Measurements from ENCODE around the gene KCNMA1. TPM values are rescaled to one million over a fixed set of nuclear protein-coding genes. Genes with fewer than 3 reads are reported as not detected.

The KCNMA1 gene
- total RNA-seq, 1 donor from 2014 or later, result 41.3 TPM

DNA sequence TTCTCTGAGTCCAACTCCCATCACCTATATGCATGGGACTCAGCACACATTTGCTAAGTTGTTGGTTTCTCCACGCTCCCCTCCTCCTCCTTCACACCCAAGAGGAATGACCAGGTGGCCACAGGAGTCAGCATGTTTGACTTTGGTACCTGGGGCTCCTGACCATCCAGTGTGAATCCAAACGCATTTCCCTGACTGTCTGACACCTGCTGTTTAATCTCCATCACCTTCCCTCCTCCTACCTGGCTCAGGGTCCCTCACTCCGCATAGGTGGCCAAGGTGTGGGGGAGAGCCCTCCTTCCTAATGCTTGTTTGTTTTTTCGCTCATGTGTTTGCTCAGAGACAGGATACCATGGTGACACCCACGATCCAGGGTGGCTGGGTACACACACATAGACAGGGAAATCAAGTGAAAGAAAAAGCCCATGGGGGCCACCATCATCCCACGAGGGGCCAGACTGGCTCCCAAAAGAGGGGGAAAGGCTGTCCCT lies 194.9 kb downstream of the KCNMA1 start:
- H3K27me3 ChIP-seq (ENCODE audit: low read depth), result no peaks in the 10 kb centered on the region
- H3K9me3 ChIP-seq, result no peaks in the 10 kb centered on the region
- no peak overlapping the region for H3K27ac ChIP-seq
- H3K4me3 ChIP-seq, result no peak overlapping the region
- intact Hi-C loops (cut with DNase I), result no loop called here
- no peaks in the 10 kb centered on the region for H3K4me1 ChIP-seq
- ATAC-seq (no peak), DNase-seq (no peak)
- no peaks in the 10 kb centered on the region for H3K36me3 ChIP-seq
- TF ChIP-seq, protein P1, sequence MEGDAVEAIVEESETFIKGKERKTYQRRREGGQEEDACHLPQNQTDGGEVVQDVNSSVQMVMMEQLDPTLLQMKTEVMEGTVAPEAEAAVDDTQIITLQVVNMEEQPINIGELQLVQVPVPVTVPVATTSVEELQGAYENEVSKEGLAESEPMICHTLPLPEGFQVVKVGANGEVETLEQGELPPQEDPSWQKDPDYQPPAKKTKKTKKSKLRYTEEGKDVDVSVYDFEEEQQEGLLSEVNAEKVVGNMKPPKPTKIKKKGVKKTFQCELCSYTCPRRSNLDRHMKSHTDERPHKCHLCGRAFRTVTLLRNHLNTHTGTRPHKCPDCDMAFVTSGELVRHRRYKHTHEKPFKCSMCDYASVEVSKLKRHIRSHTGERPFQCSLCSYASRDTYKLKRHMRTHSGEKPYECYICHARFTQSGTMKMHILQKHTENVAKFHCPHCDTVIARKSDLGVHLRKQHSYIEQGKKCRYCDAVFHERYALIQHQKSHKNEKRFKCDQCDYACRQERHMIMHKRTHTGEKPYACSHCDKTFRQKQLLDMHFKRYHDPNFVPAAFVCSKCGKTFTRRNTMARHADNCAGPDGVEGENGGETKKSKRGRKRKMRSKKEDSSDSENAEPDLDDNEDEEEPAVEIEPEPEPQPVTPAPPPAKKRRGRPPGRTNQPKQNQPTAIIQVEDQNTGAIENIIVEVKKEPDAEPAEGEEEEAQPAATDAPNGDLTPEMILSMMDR (IDR thresholded peaks at IDR 0.05), result no peak

DNA sequence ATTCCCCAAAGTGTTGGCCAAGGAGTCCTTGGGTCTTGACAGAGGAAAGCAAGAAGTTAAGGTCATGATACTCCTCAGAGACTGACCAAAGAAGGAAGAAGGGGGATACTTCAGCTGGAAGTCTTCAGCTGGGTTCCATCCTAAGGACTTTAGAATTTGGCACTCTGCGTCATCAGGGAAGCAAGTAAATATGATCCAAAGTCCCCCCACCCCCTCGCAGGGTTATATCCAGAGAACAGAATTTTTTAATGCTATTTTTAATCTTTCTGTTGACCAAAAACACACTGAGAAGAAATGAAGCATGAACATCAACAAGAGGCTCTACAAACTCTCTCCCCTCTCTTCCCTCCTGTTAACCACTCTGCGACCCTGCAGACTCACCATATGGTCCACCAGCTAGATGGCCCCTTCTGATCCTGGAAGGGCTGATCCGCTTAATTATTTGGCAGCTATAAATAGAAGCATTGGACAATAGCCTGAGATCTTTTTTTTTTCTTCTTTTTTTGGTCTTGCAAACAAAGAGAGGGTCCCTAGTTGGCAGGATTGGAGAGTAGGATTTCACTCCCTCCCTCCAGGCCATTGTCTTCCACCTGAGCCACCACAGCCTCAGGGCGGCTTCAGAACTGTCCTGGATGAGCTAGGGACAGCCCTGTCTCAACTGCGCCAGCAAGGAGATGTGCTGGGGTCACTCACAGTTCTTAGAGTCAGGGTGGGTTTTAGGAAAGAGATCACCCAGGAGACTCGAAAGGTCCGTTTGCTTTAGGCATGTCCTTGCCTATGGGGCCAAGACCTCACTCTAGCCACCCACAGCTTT lies 196.0 kb downstream of the KCNMA1 start:
- intact Hi-C loops (cut with DNase I), result no loop called here
- Histone ChIP-seq H3K36me3 (no peaks in the 10 kb centered on the region), H3K9me3 (no peaks in the 10 kb centered on the region), H3K27ac (no peak overlapping the region), H3K27me3 (ENCODE audit: low read depth) (no peaks in the 10 kb centered on the region), H3K4me1 (no peaks in the 10 kb centered on the region), H3K4me3 (no peak overlapping the region)
- ATAC-seq (no peak), DNase-seq (no peak)
- TF ChIP-seq, protein P1 (IDR thresholded peaks at IDR 0.05), result no peak

DNA sequence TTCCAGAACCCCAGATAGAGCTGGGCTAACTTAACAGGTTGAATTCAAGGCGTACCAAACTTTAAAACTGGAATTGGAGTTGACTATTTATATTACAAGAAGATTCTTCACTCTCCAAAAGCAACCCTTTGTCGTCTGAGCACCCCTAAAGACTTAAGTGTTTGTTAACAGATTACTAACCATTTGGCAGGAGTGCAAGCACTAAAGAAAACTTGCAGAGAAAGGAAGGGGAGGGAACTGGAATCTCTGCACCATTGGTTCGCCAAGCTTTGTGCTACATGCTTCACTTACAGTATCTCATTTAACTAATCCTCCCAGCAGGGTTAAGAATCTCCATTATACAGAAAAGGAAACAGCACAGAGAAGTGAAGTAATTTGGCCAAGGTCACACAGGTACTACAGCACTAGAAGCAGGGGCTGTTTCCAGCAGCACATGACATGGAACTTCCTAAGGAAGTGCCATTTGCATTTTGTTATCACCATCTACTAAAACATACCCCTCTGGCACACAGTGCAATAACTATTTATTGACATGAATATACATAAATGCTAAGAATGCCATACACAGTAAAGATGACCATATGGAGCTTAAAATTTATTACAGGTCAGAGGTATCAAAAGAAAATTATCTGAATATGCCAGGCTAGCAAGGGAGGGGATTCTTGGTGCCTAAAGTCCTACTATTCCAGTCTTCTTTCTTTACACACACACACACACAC lies 201.2 kb downstream of the KCNMA1 start:
- ATAC-seq (peak in 1 of 2 donors; percentile 50), DNase-seq (no peak)
- Histone ChIP-seq H3K9me3 (no peaks in the 10 kb centered on the region), H3K27ac (no peak overlapping the region), H3K27me3 (ENCODE audit: low read depth) (no peaks in the 10 kb centered on the region), H3K4me3 (no peak overlapping the region), H3K36me3 (no peaks in the 10 kb centered on the region), H3K4me1 (no peaks in the 10 kb centered on the region)
- intact Hi-C loops (cut with DNase I), result no loop called here
- TF ChIP-seq, protein P1 (IDR thresholded peaks at IDR 0.05), result no peak

DNA sequence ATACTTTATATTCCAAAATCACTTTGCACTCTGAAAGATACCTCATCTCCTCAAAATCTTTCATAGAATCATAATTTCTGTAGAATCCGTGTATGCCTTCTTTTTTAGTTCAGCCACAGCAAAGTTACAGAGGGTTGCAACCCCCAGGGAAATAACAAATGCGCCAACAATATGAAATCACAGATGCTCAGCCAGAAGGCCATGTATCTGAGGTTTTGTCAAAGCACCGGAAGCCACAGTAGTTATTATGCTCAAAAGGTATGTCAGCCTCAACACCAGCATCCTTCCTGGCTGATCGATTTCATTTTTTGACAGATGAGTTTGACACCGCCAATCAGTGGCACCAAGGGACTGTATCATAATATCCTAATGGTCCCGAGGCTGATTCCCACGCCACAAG lies 204.1 kb downstream of the KCNMA1 start:
- intact Hi-C loops (cut with DNase I), result no loop called here
- TF ChIP-seq, protein P1 (IDR thresholded peaks at IDR 0.05), result no peak
- no peaks in the 10 kb centered on the region for H3K9me3 ChIP-seq
- ATAC-seq (no peak), DNase-seq (no peak)
- H3K4me1 ChIP-seq, result peaks cover 6% of the 10 kb centered on the region
- H3K27ac ChIP-seq, result no peak overlapping the region
- H3K27me3 ChIP-seq (ENCODE audit: low read depth), result no peaks in the 10 kb centered on the region
- no peak overlapping the region for H3K4me3 ChIP-seq
- no peaks in the 10 kb centered on the region for H3K36me3 ChIP-seq

DNA sequence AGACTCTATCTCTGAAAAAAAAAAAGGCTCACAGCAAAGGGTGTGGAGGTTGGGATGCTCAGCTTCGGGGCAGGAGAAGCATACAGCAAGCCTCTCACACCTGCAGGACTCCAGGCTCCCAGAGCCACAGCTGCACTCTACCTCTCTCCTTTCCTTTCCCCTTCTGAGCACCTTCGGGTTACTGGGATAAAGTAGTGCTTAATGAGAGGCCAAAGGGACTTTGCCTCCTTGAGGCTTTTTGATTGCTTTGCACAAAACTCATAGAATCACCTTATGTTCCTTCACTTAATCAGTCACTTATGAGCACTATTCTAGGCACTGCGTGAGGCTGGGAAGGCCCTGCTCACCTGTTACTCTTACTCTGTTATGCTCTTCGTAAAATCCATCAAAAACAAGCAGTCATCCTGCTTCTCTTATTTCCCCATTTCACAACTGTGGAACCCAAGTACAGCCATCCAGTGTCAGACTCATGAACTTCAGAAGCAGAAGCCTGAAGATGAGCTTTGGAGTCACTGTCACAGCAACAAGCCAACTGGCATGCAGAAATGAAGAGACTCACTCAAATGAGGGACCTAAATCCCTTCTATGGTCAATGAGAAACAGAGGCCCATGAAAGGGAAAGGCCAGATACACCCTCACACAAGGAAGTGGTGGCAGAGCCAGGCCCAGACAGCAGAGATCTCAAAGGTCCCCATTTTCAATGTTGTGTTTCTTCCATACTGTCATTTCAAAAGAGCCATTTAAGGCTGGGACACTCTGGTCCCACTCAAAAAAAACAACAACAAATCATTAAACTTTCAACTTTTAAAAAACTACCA lies 205.4 kb downstream of the KCNMA1 start:
- Histone ChIP-seq H3K36me3 (no peaks in the 10 kb centered on the region), H3K4me3 (no peak overlapping the region), H3K9me3 (no peaks in the 10 kb centered on the region), H3K27ac (no peak overlapping the region), H3K4me1 (peaks cover 6% of the 10 kb centered on the region), H3K27me3 (ENCODE audit: low read depth) (no peaks in the 10 kb centered on the region)
- ATAC-seq (no peak), DNase-seq (no peak)
- TF ChIP-seq, protein P1 (IDR thresholded peaks at IDR 0.05), result no peak
- intact Hi-C loops (cut with DNase I), result no loop called here
